HG03571 (cell line): ENCODE data around the gene PDCL2.
"Not testable (repeated sequence)": the region's sequence is repeated elsewhere in the genome, so short reads cannot be mapped to it uniquely, and the experiment has no call there.

Experiments
- ATAC-seq: cut with Tn5 transposase; IDR thresholded peaks from one replicate; pipeline ENCODE4 v1.9.1; 2021; ENCODE audit not compliant: unreplicated experiment

PDCL2 gene

DNA sequence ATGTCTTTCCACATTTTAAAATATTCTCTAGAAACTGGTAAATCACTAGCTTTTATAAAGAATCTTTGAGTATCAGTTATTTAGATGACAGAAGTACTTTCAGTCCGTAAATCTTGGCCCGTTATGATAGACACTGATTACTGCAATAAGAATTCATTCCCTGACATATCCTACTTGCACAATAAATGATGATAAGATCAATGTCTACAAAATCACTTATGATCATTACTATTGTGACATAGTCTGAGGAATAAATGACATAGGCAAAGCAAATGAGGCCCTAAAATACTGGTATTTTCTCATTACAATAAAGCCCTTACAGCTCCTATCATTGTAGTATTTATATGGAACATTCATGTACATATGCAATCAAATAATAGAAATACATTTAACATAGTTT is 6.6 kb upstream of the PDCL2 start:
- no peak for ATAC-seq

GRCh38 chr4:55588160-55588559 is 3.9 kb downstream of the PDCL2 start:
- no peak for ATAC-seq

DNA sequence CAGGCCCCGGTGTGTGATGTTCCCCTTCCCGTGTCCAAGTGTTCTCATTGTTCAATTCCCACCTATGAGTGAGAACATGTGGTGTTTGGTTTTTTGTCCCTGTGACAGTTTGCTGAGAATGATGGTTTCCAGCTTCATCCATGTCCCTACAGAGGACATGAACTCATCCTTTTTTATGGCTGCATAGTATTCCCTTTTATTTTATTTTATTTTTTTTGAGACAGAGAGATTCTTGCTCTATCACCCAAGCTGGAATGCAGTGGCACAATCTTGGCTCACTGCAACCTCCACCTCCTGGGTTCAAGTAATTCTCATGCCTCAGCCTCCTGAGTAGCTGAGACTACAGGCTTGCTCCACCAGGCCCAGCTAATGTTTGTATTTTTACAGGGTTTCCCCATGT is 9.3 kb downstream of the PDCL2 start:
- not testable (repeated sequence) for ATAC-seq

DNA sequence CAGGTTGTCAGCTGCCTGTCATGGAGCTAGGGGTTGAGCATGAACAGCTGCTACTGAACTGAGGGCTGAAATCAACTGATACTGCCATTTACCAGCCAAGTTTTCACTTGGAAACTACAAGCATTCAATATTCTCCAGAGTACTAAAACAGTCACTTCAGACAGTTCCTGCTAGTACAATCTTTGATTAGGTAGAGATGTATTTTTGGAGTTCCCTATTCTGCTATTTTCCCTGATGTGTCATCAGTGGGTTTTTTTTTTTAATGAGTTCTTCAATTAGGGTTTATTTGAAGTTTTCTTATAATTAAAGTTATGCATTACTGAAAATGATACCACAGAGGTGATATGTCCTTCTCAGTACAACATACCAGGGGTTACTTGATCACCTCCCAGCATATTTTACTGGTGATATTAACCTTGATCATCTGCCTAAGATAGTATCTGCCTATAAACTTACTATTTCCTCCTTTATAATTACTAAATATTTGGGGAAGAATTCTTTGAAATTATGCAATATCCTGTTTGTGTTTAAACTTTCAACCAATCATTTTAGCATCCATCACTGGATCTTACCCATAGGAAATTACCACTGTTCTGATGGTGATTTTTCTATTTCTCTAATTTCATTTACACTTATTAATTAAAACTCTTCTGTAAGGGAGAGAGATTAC is 13.6 kb downstream of the PDCL2 start:
- no peak for ATAC-seq

GRCh38 chr4:55575513-55575912 is 16.5 kb downstream of the PDCL2 start:
- ATAC-seq = no peak

DNA sequence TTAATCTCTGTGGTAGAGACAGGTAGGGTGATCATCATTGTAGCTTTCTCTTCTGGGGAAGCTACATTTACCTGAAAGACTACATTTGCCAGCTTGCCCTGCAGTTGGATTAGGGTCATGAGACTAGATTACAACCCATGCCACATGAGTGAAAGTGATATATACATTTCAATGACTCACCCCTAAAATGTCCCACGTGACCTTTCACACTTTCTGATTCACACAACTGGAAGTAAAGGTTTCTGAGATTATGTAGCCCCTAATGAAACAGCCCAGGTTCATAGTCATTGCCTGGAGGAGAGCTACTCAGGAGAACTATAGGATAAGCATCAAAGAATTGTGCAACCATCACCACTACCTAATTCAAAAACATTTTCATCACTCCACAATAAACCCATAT is 17.8 kb downstream of the PDCL2 start:
- ATAC-seq = no peak

GRCh38 chr4:55571806-55572205 is 20.2 kb downstream of the PDCL2 start:
- ATAC-seq = no peak

DNA sequence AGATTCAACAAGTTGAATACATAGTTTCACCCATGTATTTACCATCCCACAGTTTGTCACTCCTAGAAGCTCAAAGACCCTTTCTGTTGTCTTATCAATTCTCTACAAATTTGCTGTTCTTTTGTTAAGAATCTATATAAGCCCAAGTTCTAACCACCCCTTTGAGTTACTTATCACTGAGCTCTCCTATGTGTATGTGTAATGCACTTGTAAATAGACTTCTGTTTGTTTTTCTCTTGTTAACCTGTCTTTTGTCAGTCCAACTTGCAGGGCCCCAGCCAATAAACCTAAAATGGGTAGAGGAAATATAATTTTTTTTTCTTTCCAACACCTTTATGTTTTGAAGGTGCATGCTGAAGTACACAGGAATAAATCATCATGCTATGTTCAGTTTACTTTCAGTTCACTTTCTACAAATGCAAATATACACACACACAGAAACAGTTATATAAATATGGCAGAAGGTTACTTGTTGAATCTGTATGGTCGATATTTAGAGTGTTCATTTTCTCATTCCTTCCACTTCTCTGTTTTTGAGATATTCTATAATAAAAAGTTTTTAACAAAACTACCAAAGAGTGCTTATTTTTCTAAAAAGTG is 23.0 kb downstream of the PDCL2 start:
- no peak for ATAC-seq

DNA sequence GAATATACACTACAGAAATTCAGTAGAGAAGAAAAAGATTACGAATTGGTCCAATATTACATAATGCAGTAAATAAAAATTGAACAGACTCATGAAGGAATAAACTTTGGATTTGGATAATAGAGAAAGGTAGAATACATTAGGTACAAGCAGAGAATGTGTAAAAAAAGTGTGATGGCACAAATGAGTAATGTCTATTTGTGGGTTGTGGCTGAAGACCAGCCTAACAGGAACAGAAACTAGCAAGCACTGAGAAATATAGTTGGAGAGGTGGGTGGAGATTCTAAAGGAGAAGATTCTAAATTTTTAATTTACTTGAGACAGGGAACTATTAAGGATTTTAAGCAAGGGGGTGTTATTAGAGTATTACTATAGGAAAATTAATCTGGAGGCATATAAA is 30.2 kb downstream of the PDCL2 start:
- ATAC-seq = peak; percentile 97

- no peak for ATAC-seq
These were observed 31.9 kb downstream of the PDCL2 start for GRCh38 chr4:55560096-55560495.

- no peak for ATAC-seq
These were observed 37.5 kb downstream of the PDCL2 start for GRCh38 chr4:55554453-55555030.

DNA sequence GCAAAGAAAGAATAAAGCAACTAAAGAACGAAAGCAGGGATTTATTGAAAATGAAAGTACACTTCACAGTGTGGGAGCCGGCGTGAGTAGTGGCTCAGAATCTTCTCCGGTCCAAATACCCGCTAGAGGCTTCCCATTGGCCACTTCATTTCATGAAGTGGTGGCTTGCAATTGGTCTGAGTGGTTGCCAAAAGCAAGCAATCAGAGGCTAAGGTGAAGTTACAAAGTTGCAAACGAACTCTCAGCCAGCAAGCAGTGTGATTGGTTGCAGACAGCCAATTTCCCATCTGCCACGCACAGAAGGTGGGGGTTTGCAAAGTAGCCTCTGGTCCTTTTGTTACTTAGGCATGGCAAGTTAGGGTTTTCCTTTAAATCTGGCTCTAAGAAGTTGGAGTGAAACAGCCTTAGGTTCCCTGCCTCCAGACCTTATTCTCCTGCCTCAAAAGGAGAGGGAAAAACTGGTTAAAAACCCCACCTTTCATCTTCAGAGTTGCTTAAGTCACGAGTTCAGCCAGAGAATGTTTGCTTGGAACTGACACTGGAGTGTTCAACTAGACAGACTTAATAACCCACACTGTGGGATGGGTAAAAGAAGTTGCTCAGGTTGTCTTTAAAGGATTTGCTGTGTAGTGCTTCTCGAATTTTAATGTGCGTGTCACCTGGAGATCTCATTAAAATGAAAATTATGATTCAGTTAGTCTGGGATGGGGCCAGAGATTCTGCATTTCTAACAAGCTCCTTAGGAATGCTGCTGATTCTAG is 38.4 kb downstream of the PDCL2 start:
- ATAC-seq = no peak

GRCh38 chr4:55551964-55552363 is 40.1 kb downstream of the PDCL2 start:
- ATAC-seq = not testable (repeated sequence)

GRCh38 chr4:55549888-55550287 is 42.2 kb downstream of the PDCL2 start:
- ATAC-seq = no peak

DNA sequence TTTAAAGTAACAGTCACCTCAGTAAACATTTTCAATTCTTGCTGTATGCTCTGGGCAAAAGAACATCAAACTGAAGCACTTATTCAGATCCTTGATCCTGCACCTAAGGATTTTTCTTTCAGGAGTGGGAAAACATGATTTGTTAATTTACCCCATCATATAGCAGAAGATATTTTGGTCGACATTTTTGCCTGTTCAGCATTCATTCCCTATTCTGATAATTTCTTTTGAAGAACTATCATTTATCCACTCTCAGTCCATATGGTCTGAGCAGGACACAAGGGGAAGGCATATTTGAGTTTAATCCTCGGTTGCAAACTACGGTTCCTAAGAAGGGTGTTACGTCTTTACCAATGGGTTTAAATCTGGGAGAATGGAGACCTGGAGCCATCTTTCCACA is 44.1 kb downstream of the PDCL2 start:
- no peak for ATAC-seq

DNA sequence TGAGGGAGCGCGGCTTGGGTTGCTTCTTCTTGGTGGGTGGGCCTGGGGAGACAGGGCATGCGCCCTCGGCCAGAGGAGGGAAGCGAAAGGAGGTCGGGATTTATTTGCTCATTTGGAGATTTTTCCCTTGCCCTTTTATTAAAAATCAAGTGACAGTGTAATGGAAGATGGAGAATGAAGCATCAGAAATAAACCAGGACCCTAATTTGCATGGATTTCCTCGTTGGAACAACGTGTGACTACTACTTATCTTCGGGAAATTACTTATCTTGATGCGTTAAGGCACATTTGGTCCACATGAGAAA is 44.6 kb downstream of the PDCL2 start:
- ATAC-seq = no peak

GRCh38 chr4:55546756-55547465 is 45.1 kb downstream of the PDCL2 start, which contains the start of gene CLOCK:
CLOCK (minus strand) TSS chr4:55546909; CDS start chr4:55482785, 64,124 bp downstream.
- peak; percentile 70 for ATAC-seq

DNA sequence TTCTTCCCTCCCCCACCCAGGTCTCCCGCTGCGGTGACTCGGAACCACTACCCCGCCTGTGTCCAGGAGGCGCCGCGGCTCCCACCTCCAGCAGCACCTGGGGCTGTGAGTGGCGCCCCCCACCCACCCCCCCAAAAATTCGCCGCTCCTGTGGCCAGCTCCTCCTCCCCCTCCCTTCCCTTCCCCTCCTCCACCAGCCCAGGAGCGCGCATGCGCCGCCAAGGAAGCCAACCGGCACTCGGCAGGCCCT is 45.6 kb downstream of the PDCL2 start:
- peak; percentile 45 for ATAC-seq

DNA sequence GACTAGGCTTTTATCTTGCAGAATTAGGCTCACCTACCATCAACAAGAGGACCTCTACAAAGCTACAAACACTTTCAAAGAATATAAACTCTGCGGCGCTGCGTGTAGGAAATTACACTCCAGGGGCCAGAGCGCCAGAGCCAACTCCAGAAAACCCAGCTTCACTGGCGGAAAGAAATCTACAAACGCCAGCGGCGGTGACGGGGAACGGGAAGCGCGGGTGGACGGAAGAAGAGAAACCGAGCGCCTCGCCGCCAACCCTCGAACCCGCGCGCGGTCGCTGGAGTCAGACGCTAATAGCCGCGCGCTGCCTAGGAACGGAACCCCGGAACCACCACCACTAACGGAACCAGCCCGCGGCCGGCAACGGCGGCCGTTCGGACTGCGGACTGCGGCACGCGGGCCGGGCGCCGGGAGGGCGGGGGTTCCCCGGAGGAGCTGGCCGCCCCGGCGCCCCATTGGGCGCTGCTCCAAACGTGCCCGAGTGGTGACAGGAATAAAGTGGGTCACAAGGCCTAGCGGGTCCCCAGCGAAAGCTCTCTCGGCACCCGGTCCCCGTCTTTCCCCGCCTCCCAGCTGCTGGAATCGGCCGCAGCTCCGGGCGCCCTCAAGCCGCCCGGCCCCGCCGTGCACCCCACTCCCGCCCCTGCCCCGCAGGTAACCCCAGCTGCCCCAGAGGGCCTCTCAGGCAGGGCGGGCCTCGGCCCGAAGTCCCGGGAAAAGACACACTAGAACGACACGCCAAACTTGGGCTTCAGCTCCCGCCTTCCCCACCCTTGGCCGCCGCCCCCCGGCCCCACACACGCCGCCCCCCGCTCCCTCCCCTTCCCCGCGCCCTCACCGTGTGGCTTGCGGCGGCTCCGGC is 46.2 kb downstream of the PDCL2 start:
- peak; percentile 36 for ATAC-seq

DNA sequence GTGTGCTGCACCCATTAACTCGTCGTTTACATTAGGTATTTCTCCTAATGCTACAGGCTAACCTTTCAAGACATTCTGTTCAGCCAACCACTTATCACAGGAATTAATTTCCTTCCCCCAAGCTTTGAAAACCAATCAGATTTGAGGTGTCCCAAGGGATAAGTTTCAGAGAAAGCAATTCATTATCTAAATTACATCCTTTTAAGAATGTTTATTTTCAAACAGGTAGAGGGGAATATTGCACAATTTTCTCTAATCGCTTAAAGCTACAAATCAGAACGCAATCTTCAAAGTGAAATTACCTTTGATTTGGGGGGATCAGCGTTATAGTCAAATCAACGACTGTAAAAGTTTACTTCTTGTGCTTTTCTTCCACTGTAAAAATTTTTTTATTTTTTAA is 46.9 kb downstream of the PDCL2 start:
- ATAC-seq = no peak

GRCh38 chr4:55543858-55544257 is 48.2 kb downstream of the PDCL2 start:
- ATAC-seq = no peak
